NCI-H748 treated with DMSO at 0.1 percent for 48 hours (cell line): ENCODE measurements around the gene SERPINB8.
A peak's percentile ranks its signal among the peaks of the same experiment; 100 is the strongest.

Experiments
- DNase-seq: peaks from one replicate; lab custom pipeline; 2025; lab: John Stamatoyannopoulos, UW

The SERPINB8 gene

DNA sequence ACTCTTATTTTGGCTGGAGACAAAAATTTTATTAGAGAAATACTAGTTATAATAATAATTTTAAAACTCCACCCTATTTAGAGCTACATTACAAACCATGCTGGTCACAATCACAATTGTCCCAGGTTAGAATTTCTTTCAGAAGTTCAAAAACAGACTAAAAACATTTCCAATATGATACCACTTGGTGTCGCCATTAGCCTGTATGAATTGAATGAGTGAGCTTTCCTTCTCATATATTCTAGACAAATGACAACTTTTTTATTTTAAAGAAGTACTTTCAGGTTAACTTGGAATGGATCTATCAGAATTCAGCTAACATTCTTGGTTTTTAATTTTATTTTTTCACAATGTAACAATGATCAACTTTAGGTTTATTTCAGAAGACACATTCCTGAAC lies 48.0 kb downstream of the SERPINB8 start:
- peak; percentile 29 for DNase-seq

DNA sequence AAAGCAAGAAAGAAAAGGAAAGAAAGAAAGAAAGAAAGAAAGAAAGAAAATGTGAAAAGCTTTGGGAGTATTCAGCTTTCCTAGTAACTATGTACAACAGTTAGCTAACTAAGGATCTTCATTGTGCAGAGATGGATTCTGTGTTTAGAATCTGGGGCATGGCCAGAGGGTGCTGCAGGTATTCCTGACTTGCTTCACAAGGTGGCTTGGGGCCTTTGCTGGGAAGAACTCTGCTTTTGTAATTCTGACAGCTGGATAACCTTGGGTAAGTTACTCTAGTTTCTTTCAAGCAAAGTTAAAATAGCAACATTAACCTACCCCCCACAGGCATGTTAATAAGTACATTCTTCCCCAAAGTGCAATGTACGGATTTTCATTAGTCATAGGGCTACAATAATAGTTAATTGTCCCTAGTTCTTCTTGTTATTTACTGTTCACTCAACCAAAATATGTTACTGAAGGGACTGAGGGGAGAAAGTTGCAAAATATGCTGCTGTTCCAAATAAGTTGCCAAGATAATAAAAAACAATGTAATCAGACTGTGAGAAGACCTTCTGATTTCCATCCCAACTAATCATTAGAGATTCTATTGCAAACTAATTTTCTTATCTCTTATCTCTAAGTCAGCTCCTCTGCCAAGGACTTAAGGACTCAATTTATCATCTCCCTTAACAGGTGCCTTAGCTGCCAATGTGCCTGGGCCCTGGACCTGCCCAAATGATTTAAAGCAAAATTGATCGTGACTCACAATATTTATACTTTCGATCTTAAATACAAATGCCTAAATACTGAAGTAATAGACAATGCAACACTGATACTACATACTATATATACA lies 50.3 kb downstream of the SERPINB8 start:
- no peak for DNase-seq

DNA sequence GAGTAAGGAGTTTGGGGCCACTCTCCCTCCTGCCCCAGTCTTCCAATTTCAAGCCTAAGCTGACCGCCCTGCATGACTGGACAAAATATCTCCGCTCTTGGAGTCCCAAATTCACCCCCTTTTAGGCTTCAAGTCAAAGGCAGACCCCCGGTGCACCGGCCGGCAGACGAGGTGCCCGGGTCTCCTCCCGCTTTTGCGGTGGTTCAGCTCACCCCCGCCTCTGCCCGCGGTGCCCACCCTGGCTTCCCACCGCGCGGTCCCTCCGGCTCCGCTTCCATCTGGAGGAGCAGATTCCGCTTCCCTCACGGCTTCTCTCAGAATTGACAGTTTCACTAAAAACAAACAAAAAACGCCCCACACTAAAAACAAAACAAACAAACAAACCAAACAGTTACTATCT lies 56.5 kb downstream of the SERPINB8 start:
- no peak for DNase-seq

DNA sequence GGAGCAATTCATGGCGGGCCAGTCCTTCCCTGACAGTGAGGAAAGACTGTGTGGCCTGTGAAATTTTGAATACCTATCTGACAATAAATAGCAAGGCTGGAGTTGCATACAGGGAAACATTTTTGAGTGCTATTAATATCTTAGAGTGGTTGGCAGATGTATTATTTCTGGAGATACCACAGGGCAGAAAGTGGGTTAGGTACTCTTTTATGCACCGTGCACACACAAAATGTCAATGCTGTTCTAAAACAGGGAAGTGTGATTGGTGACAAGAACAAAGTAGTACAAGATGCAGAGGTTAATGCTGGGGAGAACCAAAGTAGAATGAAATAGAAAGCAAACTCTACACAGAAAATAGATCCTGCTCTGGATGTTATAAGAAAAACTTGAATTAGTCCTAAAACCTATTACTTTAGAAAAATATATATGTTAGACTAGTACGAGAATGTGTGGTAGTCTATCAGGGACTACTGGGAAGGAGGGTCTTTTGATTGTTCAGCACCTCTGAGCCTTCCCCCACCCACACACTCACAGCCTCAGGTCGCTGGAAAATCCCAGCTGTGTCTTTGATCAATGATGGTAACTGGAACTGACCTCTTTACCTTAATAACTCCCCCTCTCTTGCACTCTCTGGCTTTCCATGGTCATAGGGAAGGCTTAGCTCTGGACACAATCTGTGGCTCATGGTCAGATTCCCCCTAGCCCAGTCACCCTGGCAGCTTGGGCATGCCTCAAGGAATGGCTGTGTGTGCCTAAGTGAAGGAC lies 58.2 kb downstream of the SERPINB8 start:
- DNase-seq = no peak

DNA sequence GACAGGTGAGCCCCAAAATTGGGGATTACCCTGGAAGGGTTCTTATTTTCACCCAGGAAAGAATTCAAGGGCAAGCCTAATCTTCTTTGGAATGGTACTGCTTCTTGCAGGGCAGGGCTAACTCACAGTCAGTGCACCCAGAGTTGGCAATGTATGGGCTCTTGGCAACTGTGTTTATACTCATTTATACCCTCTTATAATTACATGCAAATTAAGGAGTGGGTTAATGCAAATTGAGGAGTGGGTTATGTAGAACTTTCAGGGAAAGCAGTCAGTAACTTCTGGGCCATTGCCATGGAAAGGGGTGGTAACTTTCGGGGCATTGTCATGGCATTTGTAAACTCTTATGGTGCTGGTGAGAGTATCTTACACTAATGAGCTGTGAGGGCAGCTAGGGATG lies 59.2 kb downstream of the SERPINB8 start:
- DNase-seq = no peak

DNA sequence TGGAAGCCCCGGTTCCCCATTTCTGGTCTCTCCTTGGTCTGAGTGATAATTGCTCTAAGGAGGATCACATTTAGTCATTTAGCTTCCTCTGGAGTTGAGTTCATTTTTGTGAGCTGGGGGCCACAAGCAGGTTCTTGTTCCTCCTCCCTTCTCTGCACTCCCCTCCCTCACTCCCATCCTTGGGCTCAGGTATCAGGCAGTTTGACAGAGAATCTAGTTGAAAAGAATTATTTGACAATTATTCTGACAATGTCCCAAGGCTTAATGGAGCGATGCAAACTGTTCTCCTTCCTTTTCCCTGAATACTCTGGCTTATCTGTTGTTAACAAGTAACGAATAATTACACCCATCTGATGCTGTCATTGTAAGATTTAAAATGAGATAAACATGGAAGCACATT lies 61.5 kb downstream of the SERPINB8 start:
- no peak for DNase-seq

DNA sequence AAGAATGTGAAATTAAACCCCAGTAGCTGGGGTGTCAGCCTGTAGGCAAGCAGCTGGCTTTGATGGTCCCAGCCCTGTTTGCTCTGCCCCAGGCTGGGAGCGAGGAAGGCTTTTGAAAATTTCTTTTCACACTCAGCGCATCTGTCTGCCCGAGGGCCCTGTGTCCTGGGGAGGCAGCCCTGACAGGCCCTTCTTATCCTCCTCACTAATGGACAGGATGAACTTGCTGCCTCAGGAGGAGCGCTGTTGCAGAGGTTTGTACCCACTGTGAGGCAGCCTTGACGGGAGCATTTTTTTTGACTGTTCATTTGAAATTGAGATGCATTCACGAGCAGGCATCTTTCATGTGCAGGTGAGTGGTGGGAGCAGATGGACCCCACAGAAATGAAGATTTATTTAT lies 62.4 kb downstream of the SERPINB8 start:
- DNase-seq = no peak

DNA sequence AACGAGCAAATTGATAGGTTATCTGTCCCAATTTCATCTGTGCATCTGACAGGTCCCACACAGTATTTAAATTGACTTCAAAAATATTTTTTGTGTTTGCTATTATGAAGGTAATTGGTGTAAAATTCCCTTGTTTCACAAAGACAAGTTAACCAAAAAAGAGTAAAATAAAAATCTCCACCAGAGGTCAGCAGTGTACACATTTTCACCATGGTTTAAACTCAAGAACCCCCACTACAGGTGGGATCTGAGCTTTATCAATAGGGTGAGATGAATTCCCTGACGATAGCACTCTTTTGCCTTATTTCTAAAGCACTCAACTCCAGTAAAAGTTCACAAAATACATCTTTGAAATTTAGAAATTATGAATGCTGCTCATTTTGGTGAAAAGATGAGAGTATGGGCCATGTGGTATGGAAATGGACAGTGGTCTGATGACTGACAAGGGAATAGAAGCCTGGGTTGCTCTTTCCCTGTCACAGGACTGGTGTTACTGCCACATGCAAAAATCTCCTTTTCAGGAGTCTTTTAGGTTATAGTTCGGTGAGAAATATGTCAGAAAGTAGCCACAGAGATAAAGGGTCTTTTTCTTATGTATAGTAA lies 68.0 kb downstream of the SERPINB8 start:
- DNase-seq = peak; percentile 39
